GM19099 (cell line): ENCODE data around the gene CNNM1.

Source experiments
- POLR2A ChIP-seq: IDR thresholded peaks from 3 replicates; pipeline ENCODE4 v1.6.1; 2011; ENCODE audit warnings: low read depth; ENCODE audit not compliant: insufficient read length; ENCODE audit errors: extremely low read depth

Gene CNNM1

GRCh38 chr10:99328579-99329303, 415 bp upstream of the CNNM1 start:
- TF ChIP-seq POLR2A: no peak

GRCh38 chr10:99329554-99330346, 594 bp downstream of the CNNM1 start:
- TF ChIP-seq POLR2A: no peak

GRCh38 chr10:99330347-99330924, 1.3 kb downstream of the CNNM1 start:
- TF ChIP-seq POLR2A: no peak

DNA sequence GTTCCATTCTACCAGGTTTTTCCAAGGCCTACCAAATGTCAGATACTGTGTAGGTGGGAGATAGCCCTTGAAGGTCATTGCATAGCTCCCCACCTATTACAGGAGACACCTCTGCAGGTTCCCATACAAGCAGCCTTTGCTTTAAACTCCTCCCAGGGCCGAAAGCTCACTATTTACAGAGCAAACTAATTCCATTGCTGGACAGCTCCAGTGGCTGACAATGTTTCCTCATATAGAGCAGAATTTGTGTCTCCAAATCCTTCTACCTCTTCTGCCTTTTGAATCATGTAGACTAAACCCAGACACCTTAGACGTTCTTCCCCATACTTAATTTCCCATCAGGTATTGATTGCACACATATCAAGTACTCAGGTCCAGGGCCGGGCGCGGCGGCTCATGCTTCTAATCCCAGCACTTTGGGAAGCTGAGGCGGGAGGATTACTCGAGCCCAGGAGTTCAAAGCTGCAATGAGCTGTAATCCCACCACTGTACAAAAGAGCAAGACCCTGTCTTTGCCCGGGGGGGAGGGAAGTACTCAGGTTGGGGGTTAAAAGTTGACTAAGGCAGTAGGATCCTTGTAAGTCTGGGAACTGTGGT, 2.1 kb downstream of the CNNM1 start:
- no peak for TF ChIP-seq POLR2A

- no peak for TF ChIP-seq POLR2A
Observed at GRCh38 chr10:99337311-99337811, 8.2 kb downstream of the CNNM1 start.

DNA sequence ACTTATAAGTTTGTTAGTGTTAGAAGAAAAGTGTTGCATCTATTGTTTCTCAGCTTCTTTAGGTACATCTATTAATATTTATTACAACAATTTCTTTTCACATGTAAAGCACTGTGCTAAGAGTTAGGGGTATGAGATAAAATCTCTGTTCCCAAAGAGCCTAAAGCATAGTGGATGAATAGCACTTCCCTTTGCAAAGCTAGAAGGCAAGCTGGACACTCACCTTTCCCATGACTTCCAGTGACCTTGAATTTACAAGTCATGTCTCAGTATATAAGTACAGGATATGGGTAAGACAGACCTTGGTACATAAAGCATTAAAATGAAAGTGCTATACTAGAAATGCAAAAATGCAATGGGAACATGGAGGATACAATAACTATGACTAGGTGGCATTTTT, 8.7 kb downstream of the CNNM1 start:
- no peak for TF ChIP-seq POLR2A

DNA sequence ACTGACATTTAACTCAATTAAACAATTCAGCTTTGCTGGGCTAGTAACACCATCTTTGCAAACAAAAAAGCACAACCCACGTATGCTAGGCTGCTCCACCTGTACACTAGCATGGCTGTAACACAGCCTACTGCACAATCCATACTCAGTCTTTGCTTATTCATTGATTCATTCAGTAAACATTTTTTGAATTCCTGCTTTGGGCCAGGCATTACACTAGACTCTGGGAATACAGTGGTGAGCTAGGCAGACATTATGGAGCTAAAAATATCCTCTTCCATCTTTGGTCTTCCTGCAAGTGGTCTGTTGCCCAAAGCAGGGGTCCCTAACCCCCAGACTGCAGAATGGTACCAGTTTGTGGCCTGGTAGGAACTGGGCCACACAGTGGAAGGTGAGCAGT, 9.9 kb downstream of the CNNM1 start:
- TF ChIP-seq POLR2A: no peak

DNA sequence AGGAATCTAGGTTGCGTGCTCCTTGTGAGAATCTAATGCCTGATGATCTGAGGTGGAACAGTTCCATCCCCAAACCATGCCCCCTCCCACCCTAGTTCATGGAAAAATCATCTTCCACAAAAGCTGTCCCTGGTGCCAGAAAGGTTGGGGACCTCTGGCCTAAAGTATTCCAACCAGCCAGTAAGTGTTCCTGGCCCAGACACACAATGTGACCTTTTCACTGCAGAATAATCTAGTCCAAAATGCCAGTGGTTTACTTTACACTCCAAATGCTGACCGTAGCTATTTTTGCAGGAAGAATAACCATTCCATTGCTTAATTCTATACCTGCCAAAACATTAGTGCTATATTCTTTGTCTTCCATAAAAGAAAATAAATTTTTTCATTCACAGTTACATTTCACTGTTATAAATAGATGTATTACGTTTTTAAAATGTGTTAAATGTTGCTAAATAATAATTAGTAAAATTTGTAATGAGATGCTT, 10.4 kb downstream of the CNNM1 start:
- no peak for TF ChIP-seq POLR2A

DNA sequence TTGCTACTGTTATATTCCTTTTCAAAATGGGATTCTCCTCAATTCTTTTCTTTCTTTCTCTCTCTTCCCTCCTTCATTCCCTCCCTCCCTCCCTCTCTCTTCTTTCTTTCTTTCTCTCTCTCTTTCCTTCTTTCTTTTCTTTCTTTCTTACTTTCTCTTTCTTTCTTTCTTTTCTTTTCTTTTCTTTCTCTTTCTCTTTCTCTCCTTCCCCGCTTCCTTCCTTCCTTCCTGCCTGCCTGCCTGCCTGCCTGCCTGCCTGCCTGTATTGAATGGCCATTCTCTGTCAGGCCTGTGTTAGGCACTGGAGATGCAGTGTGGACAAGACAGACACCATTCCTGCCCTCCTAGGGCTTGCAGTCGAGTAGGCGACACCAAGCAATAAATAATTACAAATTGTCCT, 11.5 kb downstream of the CNNM1 start:
- TF ChIP-seq POLR2A: no peak

- TF ChIP-seq POLR2A: no peak
Observed at GRCh38 chr10:99341248-99341647, 12.1 kb downstream of the CNNM1 start.

GRCh38 chr10:99341860-99342490, 12.8 kb downstream of the CNNM1 start:
- no peak for TF ChIP-seq POLR2A

- TF ChIP-seq POLR2A: no peak
Observed at GRCh38 chr10:99343262-99343661, 14.1 kb downstream of the CNNM1 start.

GRCh38 chr10:99344715-99345114, 15.6 kb downstream of the CNNM1 start:
- TF ChIP-seq POLR2A: no peak

DNA sequence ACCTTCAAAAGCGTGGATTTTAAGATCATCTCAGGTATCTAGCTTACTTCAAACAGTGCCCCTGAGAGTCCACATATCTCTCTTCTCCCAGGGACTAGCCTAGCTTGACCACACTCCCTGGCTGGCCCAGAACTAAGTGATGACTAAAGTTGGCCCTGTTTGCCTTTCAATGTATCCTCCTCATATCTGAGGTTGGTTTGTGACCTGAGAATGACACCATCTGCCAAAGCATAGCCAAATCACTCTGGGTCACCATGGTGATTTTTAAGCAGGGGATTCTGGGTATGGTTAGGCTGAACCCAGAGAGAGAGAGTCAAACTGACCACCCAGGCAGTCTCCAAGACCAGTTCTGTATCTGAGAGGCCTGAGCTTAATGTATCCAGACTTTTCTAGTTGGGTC, 16.2 kb downstream of the CNNM1 start:
- no peak for TF ChIP-seq POLR2A

DNA sequence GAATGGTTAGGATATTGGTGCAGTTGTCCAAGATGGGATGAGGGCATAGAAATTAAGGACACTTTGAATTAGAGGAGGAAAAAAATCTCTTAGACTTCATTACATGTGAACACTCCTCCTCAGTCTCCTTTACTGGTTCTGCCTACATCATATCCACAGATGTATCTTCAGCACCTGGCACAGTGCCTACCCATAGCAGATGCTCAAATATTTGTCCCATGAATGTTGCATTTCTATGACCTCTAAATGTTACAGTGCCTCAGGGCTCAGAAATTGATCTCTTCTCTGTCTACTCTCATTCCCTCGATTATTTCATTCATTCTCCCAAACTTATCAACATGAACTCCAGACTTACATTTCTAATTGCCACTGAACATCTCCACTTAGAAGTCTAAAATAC, 17.1 kb downstream of the CNNM1 start:
- TF ChIP-seq POLR2A: no peak
